Ovary (tissue), 3 donors: ENCODE measurements around the gene CDAN1.

Source experiments
- CTCF ChIP-seq, 3 donors: fragments of 450-650 bp in 2 of 3; fragments of 200-600 bp in 1 of 3; IDR thresholded peaks; one replicate each; pipeline versions ENCODE4 v1.5.1 to v1.8.0; 2016 to 2022; ENCODE audit warnings: antibody characterized with exemption in 3 of 3, mild to moderate bottlenecking in 1 of 3
- EP300 ChIP-seq: sonication (generic); formaldehyde crosslinking; IDR thresholded peaks from one replicate; pipeline ENCODE4 v1.6.1; 2017; ENCODE audit warnings: antibody characterized with exemption
- POLR2A ChIP-seq: fragments of 450-650 bp; IDR thresholded peaks from one replicate; pipeline ENCODE4 v1.6.1; 2017; ENCODE audit warnings: antibody characterized with exemption, mild to moderate bottlenecking, moderate library complexity
- donor health status: DM: no; HTN: no; CAD: no.

GRCh38 chr15:42707068-42707467 lies 29.9 kb downstream of the CDAN1 start:
- no peak for TF ChIP-seq EP300
- TF ChIP-seq CTCF (IDR thresholded peaks at IDR 0.05), result no peak
- no peak for TF ChIP-seq POLR2A
